Activated CD8-positive, alpha-beta T cell treated with anti-CD3 and anti-CD28 coated beads, Interleukin-2, amount 10 ng/mL, durations not matched to agents 7 days and 5 days (primary cell): Measurements from ENCODE around the gene CFHR1. TPM values are rescaled to one million over a fixed set of nuclear protein-coding genes. Genes with fewer than 3 reads are reported as not detected.

Experiments used
- total RNA-seq, 2 experiments: library from RNA; stranded (reverse); gene quantifications; one replicate each; pipeline ENCODE4 v1.2.3, GENCODE V29; 2021

The CFHR1 gene
- total RNA-seq, 2 experiments from 2014 or later, result not detected

Other genes starting within 250 kb of the CFHR1 start
- not detected for gene KCNT2, start 211.3 kb upstream of the CFHR1 start, total RNA-seq
- 1 to 10 TPM; 1.4 to 1.7 TPM for gene CFH, start 167.7 kb upstream of the CFHR1 start, total RNA-seq
- gene CFHR3, start 44.9 kb upstream of the CFHR1 start, total RNA-seq, result not detected
- gene CFHR4, start 68.3 kb downstream of the CFHR1 start, total RNA-seq, result not detected
- gene CFHR2, start 124.0 kb downstream of the CFHR1 start, total RNA-seq, result not detected
- gene CFHR5, start 157.8 kb downstream of the CFHR1 start, total RNA-seq, result not detected
- not detected for gene F13B, start 247.5 kb downstream of the CFHR1 start, total RNA-seq